C4-2B (cell line): ENCODE data around the gene CP.

ENCODE experiments used
- H3K27ac ChIP-seq: fragments of 450-650 bp; 2 replicates; pipeline ENCODE4 v1.5.1; 2017
- CTCF ChIP-seq: fragments of 450-650 bp; conservative IDR thresholded peaks from 2 replicates; pipeline ENCODE4 v1.5.1; 2017; ENCODE audit warnings: mild to moderate bottlenecking
- ZFX ChIP-seq: fragments of 450-650 bp; IDR thresholded peaks from 2 replicates; pipeline ENCODE4 v1.6.1; 2017

Gene CP

GRCh38 chr3:149134575-149134974 lies 87.1 kb downstream of the CP start:
- TF ChIP-seq CTCF (no peak), ZFX (no peak)

DNA sequence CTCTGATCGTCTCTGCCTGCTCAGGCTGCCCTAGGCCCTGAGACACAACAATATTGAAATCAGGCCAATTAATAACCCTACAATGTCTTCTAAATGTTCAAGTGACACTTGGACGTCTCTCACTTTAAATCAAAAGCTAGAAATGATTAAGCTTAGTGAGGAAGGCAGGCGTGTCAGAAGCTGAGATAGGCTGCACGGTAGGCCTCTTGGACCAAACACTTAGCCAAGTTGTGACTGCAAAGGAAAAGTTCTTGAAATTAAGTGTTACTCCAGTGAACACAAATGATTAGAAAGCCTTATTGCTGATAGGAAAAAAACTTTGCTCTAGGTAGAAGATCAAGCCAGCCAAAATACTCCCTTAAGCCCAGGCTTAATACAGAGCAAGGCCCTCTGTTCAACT lies 90.0 kb downstream of the CP start:
- no peak overlapping the region for H3K27ac ChIP-seq
- TF ChIP-seq ZFX (no peak), CTCF (no peak)

More at GRCh38 chr3:149134575-149134974, 87.1 kb downstream of the CP start:
- no peak overlapping the region for H3K27ac ChIP-seq

GRCh38 chr3:149129326-149130205 lies 92.1 kb downstream of the CP start, which contains the start of gene HPS3:
TSS of gene HPS3 (plus strand) at chr3:149129638. CDS start at chr3:149129724, 86 bp downstream.
- peak; percentile 78 for TF ChIP-seq ZFX
- TF ChIP-seq CTCF = no peak
- peak within 1 kb of the TSS; percentile 81 for H3K27ac ChIP-seq

DNA sequence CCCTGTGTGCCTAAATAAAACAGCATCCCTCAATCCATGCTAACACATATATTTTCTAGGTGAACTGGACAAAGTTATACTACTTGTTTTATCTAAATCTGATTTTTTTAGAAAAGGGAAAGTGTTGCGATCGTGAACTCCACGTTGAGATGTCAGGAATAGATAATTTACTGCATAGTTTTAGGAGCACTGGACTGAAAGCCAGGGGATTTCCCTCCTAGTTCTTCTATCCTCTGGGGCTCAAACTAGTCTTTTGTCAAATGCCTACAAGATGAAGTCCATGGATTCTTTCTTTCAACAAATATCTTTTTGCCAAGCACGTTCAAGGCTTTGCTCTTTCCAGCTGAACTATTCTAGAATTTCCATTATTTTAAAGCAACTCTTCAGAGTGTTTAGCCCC lies 92.8 kb downstream of the CP start:
- TF ChIP-seq ZFX = no peak
- no peak for TF ChIP-seq CTCF
- H3K27ac ChIP-seq = peak overlapping the region; percentile 81

- TF ChIP-seq CTCF (no peak), ZFX (no peak)
- H3K27ac ChIP-seq = no peak overlapping the region
Measured at GRCh38 chr3:149122721-149123578, 98.7 kb downstream of the CP start.
